GF-D8 (cell line): Measurements from ENCODE around the gene NDST1.

Experiments used
- DNase-seq: peaks from one replicate; lab custom pipeline; 2025; lab: John Stamatoyannopoulos, UW

The NDST1 gene

GRCh38 chr5:150523472-150524350 is 15.8 kb downstream of the NDST1 start:
- peak; percentile 32 for DNase-seq

- DNase-seq: no peak
Measured at GRCh38 chr5:150525163-150525562, 17.2 kb downstream of the NDST1 start.

- no peak for DNase-seq
Measured at GRCh38 chr5:150525781-150526180, 17.9 kb downstream of the NDST1 start.

- DNase-seq: no peak
Measured at GRCh38 chr5:150527038-150527437, 19.1 kb downstream of the NDST1 start.

DNA sequence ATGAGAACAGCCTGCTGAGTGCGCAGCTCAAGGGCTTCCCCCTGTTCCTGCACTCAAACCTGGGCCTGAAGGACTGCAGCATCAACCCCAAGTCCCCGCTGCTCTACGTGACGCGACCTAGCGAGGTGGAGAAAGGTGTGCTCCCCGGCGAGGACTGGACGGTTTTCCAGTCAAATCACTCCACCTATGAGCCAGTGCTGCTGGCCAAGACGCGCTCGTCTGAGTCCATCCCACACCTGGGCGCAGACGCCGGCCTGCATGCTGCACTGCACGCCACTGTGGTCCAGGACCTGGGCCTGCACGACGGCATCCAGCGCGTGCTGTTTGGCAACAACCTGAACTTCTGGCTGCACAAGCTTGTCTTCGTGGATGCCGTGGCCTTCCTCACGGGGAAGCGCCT is 19.9 kb downstream of the NDST1 start:
- no peak for DNase-seq

GRCh38 chr5:150528924-150529546 is 21.1 kb downstream of the NDST1 start:
- DNase-seq: no peak

DNA sequence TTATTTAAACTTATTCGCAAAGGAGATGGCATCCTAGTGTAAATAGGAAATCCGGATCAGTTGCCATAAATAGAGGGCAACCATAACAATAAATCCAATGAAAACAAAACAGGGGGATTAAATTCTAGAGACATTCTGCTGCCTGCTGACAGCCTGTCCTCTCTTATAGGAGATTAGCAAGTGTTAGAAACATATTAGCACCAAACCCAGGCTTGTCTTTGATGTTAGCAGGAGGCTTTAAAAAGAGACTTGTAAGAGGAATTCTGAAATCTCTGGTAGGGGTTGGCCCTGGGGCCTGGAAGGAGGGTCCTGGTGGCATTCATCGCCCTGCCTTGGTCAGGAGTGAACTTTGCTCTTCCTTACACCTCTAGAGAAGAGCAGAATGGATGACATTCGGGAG is 21.6 kb downstream of the NDST1 start:
- no peak for DNase-seq

DNA sequence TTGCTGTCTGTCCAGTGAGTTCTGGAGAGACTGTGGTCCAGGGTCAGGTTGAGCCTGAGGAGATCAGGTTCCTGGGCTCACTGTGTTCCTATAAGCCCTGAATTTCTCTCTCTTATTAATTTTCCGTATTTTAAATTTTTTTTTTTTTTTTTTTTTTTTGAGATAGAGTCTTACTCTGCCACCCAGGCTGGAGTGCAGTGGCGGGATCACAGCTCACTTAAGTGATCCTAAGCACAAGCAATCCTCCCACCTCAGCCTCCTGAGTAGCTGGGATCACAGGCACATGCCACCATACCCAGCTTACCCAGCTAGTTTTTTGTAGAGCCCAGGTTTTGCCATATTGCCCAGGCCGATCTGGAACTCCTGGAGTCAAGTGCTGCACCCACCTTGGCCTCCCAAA is 22.5 kb downstream of the NDST1 start:
- no peak for DNase-seq

GRCh38 chr5:150530951-150531588 is 23.1 kb downstream of the NDST1 start:
- DNase-seq: no peak

- no peak for DNase-seq
Measured at GRCh38 chr5:150531686-150532085, 23.8 kb downstream of the NDST1 start.

DNA sequence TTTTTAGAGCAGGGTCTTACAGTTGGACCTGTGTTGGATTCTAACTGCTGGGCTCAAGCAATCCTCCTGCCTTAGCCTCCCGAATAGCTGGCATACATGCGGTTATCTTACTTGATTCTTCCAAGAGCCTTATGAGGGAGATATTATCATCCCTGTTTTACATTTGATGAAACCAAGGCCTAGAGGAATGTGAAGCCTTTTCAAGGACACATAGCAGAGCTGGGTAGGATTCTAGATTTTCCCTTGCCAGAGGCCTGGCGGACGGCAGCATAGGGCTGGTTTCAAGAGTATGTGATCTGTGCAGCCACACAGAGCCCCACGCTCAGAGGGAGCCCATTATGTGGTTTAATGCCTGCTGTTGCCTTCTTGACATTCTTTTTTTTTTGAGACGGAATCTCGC is 24.2 kb downstream of the NDST1 start:
- DNase-seq: no peak

DNA sequence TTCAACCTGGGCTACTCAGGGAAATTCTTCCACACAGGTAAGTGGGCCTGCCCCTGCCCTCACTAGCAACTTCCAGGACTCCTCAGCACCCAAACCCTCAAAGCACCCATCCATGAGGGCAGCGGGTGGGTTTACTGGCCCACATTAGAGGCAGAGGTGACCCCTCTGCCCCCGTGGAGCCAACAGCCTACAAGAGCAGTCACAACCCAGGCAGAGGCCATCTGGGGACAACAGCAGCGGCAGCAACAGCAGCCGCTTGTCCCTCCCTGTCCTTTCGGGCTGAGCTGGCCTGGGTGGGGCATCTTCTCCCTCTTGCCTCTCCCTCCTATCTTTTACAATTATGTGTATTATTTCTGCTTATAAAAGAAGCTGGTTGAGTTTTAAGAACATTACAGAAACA is 25.1 kb downstream of the NDST1 start:
- DNase-seq: no peak

DNA sequence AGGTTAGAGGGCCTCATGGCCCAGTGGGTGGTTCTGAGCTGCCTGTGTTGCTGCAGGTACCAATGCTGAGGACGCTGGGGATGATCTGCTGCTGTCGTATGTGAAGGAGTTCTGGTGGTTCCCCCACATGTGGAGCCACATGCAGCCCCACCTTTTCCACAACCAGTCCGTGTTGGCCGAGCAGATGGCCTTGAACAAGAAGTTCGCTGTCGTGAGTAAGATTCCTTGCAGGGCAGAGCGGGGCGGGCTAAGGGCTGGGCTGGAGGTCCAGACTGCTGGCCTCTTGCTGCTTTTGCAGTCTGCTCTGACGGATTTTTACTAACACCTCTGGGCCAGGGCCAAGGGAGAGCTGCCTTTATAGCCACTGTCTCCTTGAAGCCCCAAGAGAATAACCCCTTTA is 26.9 kb downstream of the NDST1 start:
- no peak for DNase-seq

- DNase-seq: no peak
Measured at GRCh38 chr5:150535611-150536010, 27.7 kb downstream of the NDST1 start.

- no peak for DNase-seq
Measured at GRCh38 chr5:150538007-150538917, 30.3 kb downstream of the NDST1 start.

DNA sequence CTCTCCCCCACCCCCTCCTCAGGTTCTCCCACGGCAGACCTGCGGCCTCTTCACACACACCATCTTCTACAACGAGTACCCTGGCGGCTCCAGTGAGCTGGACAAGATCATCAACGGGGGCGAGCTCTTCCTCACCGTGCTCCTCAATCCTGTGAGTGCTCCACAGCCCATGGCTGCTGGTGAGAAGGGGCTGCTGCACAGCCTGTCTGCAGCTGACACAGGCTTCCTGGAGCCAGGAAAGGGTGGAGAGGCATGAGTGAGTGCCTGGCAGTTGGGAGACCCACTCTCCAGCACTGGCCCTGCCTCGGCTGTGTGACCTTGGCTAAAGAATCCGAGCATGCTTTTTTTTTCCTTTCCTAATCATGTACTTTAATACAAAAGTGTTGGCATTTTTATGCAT is 31.3 kb downstream of the NDST1 start:
- no peak for DNase-seq

- DNase-seq: no peak
Measured at GRCh38 chr5:150540042-150540441, 32.1 kb downstream of the NDST1 start.

DNA sequence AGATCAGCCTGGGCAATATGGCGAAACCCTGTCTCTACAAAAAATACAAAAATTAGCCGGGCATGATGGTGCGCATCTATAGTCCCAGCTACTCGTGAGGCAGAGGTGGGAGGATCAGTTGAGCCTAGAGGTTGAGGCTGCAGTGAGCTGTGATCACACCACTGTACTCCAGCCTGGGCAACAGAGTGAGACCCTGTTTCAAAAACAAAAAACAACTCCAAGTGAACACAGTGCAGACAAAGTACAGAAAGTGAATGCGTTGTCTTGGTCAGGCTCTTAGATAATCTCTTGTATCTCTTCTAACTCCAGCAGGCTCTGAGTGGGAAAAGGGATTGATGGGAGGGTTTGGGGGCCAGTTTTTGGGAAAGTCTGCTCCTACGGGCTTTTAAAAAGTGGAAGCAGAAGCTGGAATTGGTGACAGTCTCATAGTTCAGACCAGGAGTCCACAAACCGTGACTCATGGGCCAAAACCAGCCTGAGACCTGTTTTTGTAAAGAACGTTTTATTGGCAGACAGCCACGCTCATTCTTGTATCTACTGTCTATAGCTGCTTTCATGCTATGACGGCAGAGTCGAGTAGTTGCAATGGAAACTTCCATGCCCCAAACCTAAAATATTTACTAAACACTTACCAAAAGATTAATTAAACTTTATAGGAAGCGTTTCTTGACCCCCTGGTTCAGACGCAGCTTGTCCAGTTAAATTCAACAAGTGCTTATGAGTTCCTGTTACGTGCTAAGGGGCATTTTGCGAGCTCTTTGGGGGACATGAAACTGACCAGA is 32.9 kb downstream of the NDST1 start:
- DNase-seq: no peak

DNA sequence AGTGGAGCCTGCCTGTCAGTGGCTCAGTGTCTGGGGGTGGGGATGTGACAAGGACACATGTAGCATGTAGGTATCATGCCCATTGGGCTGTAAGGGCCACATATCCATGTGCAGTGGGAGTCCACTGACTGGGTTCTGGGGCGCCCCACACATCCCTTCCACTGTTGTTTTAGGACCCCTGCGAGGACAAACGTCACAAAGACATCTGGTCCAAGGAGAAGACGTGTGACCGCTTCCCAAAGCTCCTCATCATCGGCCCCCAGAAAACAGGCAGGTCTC is 33.4 kb downstream of the NDST1 start:
- no peak for DNase-seq

DNA sequence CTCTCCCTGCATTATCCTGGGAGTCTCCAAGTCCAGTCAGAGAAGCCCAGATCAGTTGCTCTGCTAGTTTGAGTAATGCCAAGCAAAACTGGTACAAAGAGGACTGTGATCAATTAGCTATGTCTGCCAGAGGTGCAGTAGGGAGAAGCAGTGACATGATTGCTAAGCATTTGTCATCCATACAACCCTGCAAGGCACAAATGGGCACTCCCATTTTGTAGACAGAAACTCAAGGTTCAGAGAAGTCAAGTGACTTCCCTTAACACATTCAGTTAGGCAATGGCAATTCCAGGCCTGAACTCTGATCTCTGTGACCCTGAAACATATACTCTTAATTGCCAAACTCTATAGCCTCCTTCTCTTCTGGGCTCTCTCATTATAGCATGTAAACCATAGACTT is 34.0 kb downstream of the NDST1 start:
- no peak for DNase-seq

DNA sequence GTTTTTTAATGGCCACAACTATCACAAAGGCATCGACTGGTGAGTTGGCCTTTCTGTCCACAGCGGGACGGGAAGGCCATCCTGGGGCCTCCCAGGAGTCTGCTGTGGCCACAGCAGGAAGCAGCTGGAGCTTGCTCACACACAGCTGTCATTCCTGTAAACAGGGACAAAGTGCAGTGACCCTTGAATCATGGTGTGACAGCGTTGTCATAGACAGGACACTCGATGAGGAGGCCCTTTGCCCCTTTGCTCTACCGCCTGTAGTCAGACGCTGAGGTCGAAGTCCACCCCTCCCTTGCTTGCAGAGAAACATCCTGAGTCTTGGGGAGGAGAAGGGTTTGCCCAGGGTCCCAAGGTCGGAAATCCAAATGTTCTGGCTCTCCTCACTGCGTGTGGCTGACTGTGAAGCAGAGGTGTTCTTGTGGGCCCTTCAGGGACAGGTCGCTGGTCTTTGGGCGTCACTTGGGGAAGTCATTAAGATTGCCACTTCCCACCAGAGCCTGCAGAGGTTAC is 35.1 kb downstream of the NDST1 start:
- no peak for DNase-seq
